GM18508 (cell line): ENCODE data around the gene EPHB1.

ENCODE experiments used
- ATAC-seq: cut with Tn5 transposase; IDR thresholded peaks from one replicate; pipeline ENCODE4 v1.9.1; 2021; ENCODE audit warnings: moderate number of reproducible peaks; ENCODE audit not compliant: insufficient read depth, unreplicated experiment

Gene EPHB1

DNA sequence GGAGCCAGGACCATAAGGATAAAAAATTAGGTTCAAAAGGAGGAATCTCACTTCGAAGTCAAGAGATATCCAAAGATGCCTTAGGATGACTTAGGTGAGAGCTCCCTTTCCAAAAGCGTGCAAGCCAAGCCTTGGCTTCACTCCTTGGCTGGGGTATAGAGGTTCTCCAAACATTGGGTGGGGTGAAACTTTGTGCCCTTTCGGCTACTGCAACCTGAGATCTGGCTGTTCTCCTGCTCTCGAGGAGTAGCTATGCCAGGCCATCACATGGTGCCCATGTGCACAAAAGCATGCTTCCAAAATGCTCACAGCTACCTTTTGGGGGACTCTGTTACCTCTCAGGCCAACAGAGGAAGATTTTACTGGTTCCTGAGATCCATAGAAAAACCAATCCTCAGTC, 373.8 kb downstream of the EPHB1 start:
- no peak for ATAC-seq

DNA sequence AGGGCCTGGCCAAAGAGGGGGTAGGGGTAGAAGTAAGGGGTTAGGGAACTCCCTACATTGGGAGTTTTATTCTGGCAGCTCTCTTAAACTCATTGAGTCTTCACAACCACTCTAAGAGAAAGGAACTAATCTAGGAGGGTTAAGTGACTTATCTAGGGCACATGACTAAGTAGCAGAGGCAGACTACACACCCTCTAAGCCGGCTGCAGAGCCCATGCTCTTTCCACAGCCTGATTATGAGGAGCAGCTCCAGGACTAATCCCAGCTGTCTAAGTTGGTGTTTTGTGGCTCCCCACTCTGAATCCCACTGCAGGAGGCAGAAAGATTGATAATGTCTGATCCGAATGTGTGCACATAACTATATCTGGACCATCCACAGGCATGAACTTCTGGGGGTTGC, 374.6 kb downstream of the EPHB1 start:
- ATAC-seq: no peak

DNA sequence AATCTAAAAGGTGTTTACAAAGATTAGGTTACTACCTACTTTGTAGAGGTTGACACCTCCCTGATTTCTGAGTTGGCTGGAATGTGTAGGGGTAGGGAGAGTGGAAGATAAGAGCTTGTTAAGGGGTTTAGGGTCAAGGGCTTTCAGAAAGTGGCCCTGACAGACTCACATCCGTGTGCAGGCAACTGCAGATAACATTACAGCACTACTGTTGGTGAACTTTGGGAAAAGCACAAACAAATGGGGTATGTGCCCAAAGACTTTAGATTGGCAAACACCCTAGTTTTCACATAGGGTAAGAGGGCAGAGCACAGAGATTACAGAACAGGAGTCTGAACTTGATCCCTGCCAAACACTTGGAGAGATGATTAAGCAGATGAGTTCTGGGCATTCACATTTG, 375.7 kb downstream of the EPHB1 start:
- no peak for ATAC-seq

DNA sequence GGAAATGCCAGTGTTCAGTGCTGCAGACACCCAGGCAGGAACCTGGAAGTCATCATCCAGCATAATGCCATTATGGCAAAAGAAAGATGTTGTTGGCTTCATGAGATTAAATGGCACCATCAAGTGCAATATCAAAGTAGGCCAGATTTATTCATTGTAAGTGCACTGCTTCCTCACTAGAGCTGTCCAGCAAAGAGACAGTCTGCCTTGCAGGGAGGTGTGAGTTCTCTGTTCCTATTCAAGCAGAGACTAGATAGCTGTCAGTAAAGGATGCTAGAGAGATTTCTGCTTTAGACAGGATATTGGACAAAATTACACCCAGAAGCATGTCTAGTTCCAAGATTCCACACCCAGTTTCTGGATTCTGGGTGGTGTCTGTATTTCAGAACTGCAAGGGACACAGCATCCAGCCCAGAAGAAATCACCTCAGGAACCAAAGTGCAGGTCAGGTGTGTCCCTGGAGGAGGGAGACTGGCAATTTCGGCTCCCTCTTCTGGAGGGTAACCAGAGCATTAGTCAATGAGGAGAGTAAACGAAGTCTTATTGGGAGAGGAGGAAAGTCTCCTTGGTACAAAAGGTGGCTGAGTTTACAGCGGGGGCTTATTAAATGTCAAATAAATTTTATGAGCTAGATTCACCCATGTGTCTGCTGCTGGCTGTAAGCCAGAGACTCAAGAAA, 377.3 kb downstream of the EPHB1 start:
- no peak for ATAC-seq

DNA sequence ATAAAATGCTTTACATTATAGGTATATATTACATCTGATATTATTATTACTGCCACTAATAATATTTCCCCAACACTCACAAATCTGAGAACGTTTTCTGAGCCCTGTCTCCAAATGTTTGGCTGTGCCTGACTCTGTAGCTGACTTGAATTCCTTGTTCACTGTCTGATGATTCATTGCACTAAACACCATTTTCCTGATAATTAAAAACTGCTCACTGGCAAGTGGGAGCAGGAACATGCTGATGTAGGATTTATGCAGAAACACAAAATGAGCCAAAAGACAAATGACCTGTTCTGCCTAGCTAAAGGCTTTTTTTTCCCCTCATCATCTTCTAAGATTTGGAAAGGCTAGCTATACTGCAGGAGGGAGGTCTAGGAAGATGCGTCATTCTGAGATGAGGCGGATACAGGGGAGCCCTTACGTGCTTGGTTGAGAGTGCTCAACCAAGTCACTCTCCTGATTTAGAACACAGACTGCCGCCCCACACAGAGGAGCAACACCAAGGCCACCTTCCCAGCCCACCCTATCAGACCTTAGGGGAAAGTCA, 380.7 kb downstream of the EPHB1 start:
- ATAC-seq: no peak

DNA sequence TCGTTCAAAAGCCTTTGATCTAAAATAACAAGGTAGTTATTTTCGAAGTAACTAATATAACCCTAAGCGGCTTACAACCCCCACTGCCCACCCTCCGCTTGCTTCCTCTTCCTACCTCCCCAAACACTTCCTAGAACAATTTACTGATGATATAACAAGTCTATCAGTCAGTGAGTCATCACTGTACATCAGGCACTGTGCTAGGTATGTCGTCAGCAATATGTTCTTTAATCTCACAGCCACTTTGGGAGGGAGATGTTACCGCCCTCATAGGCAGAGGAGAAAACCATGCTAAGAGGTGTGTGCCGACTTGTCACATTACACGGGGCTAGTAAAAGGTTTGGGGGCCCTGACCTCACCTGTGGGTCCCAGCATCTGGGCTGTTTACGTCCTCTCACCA, 381.8 kb downstream of the EPHB1 start:
- no peak for ATAC-seq

DNA sequence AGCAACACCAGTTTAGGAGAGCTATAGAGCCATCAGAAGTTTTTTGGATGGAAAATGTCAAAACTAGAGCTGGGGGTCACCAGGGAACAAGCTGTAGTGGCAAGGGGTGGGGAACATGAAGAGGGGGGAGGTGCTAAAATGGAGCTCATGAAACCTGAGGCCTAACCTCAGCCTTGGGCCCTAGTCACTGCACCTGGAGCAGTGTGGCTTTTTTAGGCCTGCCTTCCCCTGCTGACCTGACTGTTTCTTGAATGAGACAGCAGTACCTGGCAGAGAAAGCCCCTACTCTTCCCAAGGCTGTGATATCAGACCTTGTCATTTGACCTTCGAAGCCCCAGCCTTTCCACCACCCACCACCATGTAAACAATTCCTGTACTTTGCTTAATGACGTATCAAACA, 383.5 kb downstream of the EPHB1 start:
- no peak for ATAC-seq

DNA sequence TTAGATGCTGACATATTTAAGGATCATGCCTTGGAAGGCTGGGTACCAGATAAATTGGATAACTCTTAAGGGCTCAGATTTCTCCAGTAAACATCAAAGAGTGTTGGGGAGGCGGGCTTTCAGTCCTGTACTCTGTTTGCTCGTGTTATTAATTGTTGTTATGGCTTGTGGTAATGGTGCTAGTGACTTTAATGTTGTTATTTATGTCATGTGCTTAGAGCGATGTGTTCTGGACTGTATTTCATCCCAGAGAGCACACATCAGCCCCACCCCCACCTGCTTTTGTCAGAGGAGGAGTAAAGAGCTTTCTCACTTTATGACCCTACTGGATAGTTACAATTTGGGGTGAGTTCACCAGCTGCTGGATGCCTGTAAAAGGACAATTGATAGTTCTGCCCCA, 386.3 kb downstream of the EPHB1 start:
- ATAC-seq: no peak

DNA sequence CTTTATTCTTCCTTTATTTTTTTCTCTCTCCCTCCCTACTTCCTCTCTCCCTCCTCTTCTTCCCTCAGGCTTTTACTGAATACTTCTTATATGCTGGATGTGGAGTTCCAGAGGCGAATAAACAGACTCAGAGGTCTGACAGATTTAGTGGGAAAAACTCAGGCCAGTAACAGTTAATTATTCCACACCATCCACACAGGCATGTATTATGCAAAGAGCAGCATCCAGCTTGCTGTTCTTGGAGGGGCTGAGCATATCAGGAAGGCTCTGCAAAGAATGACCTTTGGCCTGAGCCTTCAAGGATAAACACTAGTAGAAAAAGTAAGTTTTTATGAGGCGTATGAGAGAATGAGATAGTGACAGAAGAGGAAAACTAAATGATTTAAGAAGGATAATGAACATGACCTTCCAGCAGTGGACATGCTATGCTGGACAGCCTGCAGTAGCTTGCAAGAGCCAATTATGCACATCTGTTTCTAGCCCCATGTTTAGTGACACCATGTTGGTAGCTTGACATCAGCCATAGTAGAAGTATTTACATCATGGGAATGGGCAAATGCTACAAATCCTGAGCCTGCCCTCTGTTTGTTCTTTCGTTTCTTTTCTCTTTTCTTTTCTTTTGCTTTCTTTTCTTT, 387.4 kb downstream of the EPHB1 start:
- ATAC-seq: no peak

DNA sequence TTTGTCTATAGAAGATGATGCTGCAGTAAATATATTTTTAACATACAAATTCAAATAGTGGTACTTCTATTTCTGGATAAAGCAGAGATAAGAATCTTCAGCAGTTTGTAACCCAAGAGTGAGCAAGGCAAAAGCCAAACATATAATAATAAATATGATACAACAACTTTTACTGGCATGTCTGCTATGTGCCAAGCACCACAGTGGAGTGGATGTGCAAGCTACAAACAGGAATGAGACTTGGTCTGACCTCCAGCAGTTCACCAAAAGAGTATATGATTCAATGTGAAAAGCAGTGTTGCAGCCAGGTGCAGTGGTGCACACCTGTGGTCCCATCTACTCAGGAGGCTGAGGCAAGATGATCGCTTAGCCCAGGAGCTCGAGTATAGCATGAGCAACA, 395.6 kb downstream of the EPHB1 start:
- ATAC-seq: no peak

DNA sequence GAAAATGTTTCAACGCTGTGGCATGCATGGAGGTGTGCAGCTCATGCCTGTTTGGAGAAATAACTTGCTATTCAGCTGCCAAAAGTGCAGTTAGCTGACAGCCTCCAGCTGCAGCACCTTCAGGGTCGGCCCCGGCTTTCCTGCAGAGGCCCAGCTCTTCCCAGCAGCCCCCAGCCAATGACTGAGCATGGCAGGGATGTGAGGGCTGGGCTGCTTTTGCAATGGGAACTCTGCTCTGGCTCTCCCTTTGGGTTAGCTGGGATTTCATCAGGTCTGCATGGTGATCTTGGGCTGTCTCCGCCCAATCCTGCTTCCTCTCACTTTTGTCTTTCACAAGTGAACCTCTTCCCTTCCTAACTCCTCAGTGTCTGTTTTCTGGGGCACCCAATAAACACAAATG, 396.6 kb downstream of the EPHB1 start:
- ATAC-seq: no peak

DNA sequence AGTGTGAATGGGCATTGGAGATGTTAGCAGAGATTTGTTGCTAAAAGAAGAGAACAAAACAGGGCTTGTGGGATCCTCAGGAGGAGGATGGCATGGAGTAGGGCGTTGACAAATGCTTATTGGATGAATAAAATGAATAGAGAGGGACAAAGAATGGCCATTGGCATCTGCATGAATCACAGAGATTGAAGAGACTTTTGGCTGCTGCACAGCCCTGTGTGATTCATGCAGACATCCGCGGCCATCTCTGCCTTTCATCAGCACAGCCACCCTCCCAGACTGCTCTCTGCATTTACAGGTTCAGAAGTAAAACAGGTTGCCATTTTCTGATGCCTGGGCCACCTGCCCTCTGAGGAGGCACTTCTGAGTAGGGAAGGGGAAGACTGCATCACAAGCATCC, 397.9 kb downstream of the EPHB1 start:
- no peak for ATAC-seq

DNA sequence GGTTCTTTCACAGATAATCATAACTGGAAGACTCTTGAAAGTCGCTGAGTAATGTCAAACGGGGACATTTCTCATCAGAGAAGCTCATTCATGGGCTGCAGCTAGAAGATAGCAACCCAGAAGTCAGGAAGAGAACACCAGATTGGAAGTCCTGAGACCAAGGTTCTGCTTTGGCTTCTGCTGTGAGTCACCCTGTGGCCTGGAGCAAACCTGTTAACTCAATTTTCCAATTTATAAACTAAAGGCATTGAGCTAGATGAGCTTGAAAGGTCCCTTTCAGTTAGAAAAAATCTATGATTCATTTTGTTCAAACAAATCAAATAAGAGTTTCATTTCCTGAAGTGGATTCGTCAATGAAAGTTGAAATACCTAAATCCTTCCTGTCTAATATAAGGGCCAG, 402.2 kb downstream of the EPHB1 start:
- ATAC-seq: no peak

DNA sequence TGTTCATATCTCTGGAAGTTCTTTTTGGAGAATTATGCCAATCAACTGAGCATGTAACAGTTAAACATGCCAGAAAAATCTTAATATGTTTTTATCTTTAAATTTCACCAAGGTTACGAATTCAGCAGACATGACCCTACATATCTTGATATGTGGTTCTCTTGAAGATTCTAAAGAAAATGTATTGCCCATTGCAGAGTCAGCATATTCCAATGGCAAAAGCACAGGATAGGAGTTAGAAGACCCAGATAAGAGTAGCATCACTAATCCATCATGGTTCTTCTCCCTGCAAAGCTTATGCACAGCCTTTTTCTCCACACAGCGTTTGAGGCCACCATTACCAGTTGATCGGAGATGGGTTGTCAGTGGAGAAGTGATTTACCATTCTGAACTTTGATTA, 402.8 kb downstream of the EPHB1 start:
- ATAC-seq: no peak

DNA sequence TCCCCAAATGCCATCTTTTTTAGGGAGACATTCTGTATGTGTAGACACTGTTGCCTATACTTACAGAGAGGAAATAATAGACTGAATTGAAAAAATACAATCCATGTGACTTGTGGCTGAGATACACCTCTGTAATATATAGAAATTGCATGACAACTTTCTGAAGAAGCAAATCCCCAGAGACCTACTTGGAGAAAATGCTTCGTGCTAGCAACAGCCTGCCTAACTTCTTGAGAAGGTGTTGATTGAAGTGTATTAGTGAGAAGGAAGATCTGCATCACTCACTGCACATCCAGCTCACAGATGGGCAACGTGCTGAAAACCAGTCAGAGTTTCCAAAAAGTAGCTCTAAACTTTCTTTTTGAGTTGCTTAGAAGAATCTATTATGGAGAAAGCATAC, 404.1 kb downstream of the EPHB1 start:
- no peak for ATAC-seq

DNA sequence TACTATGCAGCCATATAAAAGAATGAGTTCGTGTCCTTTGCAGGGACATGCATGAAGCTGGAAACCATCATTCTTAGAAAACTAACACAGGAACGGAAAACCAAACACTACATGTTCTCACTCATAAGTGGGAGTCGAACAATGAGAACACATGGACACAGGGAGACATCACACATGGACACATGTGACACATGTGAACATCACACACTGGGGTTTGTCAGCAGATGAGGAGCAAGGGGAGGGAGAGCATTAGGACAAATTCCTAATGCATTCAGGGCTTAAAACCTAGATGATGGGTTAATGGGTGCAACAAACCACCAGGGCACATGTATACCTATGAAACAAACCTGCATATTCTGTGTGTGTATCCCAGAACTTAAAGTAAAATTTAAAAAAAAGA, 408.0 kb downstream of the EPHB1 start:
- ATAC-seq: no peak

DNA sequence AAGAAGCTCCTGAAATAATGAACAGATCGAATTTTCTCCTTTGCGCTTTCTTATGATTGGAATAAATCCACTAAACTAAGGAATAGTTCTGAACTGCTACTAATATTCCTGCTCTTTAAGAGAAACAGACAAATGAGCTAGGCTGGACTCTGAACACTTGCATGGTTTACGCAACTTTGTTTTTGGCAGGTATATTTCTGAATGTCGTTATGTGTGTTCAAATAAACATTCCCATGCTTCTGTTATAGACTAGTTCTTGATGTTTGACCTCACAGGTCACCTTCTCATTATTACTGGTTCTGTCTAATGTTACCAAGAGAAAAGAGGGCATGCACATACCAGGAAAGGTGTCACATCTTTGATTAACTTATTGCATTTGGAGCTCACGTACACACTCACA, 418.2 kb downstream of the EPHB1 start:
- no peak for ATAC-seq

DNA sequence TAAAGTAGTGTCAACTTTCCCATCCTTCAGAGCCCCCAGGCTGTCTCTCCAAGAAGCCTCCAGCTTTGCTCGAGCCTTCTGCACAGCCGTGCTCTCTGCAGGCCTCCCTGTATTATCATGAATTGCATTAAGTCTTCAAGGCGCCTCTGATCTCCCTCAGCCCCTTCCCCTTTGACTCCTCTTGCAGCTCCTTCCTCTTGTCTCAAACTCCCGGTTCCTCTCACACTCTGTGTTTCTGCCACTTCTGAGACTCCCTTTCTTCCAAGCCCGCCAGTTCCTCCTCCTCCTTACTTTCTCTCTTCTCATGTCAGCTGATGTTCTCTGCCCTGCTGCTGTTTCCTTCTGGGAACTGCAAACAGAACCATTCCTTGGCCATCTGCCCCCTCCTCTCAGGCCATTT, 418.8 kb downstream of the EPHB1 start:
- no peak for ATAC-seq

DNA sequence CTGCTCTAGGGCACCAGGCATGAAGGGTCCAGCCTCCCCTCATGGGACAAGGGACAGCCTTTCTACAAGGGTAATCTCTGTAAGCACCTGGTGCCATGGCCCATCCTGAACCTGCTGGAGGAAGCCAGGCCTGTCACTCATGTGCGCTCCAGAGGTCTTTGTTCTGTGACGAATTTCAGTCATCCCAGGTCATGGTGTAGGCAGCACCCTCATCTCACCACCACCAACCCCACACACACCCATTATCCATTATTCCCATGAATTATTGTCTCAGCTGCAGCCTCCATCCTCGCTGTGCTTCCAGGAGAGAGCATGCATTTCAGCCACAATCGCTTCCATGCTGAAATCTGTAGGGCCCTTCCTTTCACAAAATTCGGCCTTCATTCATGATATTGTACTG, 419.3 kb downstream of the EPHB1 start:
- no peak for ATAC-seq

DNA sequence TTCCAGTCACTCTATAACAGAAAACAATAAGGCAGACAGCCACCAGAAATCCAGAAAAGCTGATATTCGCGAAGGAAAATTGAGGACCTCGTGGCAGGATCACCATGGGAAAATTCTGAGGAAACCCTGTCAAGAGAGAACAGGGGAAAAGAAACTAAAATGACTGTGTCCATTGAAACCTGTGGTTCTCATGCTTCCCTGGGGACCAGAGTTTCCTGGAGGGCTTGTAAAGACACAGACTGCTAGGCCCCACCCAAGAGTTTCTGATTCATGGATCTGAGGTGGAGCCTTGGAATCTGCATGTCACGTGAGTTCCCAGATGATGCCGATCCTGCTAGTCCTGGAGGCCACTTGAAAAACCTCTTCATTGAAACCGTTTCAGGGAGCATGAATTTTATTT, 420.5 kb downstream of the EPHB1 start:
- ATAC-seq: no peak

DNA sequence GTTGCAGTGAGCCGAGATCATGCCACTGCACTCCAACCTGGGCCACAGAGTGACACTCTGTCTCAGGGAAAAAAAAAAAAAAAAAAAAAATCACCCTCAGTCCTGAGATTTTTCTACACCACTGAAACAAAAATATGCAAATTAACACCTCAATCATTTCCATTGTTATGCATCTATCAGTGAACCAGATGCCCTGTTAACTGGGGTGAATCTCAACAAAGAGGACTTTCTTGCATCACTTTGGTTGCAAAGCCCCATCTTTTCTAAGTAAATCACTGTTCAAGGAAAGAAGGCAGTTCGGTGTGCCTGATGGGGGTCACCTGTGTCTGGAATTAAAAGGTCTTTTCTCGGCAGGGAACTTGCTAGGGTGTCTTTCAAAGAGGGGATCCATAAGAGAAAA, 421.6 kb downstream of the EPHB1 start:
- ATAC-seq: no peak

DNA sequence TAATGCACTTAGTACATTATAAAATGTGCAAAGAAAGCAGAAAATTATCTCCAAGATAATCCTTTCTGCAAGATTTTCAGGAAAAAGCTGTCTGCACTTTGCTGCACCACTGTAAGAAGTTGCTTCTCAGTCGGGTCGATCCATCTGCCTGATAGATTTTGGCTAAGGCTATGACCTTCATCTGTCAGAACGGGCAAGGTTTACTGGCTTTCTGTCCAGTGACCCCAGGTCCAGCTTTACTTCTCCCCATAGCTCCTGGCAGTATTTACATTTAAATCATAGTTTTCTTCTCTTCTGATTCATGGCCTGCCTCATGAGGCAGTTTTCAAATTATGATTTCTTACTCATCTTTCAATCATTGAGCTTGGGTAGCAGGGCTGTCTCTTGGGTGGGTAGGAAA, 422.7 kb downstream of the EPHB1 start:
- no peak for ATAC-seq
